Amniotic epithelial cell (primary cell): ENCODE data around the gene EED.
A peak's percentile ranks its signal among the peaks of the same experiment; 100 is the strongest.

ENCODE experiments used
- DNase-seq: peaks from one replicate; pipeline ENCODE4 v3.0.0-alpha.2; 2010; ENCODE audit warnings: low read depth

The EED gene, protein sequence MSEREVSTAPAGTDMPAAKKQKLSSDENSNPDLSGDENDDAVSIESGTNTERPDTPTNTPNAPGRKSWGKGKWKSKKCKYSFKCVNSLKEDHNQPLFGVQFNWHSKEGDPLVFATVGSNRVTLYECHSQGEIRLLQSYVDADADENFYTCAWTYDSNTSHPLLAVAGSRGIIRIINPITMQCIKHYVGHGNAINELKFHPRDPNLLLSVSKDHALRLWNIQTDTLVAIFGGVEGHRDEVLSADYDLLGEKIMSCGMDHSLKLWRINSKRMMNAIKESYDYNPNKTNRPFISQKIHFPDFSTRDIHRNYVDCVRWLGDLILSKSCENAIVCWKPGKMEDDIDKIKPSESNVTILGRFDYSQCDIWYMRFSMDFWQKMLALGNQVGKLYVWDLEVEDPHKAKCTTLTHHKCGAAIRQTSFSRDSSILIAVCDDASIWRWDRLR

DNA sequence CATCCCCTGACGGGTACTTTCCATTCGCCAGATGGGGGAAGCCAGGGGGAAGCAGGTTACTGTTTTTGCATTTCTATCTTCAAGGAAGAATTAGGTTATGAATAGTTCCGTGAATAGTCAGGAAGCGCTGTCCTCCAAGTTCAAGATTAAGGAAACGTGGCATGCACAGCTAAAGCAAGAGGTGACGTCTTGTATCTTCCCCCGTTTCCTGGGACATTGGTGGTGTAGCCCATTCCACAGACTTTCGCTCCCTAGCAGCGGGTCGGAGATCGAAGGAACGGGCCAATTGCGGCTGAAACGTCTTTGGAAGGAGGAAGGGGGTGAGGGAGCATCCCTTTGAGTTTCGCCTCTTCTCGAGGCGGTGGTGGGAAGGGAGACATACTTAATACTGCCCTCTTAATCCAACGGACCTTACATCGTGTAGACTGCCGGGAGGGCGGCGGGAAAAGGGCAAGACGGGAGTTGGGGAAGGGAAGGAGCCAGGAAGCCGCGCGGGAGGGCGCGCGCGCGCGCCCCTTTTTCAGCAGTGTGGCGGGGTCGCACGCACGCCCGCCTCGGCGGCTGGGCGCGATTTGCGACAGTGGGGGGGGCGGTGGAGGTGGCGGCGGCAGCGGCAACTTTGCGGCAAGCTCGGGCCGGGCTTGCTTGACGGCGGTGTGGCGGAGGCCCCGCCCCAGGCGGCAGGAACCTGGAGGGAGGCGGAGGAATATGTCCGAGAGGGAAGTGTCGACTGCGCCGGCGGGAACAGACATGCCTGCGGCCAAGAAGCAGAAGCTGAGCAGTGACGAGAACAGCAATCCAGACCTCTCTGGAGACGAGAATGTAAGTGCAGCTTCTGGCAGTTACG is at the start of gene EED:
TSS of gene EED (plus strand) at position 232 of the 847 bp plus-strand sequence. CDS start at position 709, 477 bp downstream.
- peak; percentile 93 for DNase-seq

DNA sequence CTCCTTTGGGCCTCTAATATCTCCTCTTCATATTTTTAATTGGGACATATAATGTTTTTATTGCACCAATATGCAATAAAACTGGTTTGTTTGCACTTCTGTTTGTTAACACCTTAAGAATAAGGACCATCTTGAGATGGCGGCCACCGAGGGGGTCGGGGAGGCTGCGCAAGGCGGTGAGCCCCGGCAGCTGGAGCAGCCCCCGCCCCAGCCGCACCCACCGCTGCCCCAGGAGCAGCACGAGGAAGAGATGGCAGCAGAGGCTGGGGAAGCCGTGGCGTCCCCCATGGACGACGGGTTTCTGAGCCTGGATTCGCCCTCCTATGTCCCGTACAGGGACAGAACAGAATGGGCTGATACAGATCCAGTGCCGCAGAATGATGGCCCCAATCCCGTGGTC is 49.6 kb upstream of the EED start:
- no peak for DNase-seq

DNA sequence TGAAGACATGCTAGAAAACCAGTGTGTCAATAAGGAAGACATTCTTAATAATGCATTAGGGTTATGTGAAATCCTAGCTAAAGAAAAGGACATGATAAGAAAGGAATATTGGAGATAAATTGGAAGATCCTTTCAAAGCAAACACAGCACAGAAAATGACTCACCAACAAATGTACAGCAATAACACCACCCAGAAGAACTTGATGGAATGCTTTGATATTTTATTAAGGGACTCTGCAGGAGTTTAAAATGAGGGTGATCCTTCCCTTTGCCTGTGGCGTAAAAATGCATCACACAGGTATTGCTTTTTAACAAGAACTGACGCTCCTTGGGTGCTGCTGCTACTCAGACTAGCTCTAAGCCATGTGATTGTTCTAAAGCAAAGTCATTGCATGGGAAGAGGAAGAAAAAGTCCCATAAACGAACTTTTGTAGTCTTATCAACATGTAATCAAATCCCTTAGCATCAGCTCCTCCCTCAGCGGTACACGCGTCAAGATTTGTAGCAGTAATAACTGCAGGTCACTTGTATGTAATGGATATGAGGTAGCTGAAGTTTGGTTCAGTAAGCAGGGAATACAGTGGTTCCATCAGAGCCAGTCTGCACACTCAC is 48.4 kb upstream of the EED start:
- DNase-seq, result no peak

DNA sequence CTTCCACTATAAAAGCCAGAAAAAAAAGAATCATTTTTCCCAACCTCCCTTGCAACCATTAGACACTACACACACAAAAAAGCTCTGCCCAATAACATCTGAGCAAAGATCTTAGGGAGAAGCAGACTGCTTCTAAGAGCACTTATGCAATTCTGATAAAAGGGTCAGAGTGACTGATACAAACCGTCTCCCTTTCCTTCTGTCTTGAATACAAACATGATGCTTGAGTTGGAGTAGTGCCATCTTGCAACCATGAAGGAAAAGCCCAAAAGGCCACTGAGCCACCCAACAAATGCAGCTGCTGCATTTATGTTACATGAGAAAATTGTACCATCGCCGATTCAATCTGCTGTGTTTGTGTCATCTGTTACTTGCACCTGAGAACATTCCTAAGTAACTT is 47.6 kb upstream of the EED start:
- peak; percentile 44 for DNase-seq

DNA sequence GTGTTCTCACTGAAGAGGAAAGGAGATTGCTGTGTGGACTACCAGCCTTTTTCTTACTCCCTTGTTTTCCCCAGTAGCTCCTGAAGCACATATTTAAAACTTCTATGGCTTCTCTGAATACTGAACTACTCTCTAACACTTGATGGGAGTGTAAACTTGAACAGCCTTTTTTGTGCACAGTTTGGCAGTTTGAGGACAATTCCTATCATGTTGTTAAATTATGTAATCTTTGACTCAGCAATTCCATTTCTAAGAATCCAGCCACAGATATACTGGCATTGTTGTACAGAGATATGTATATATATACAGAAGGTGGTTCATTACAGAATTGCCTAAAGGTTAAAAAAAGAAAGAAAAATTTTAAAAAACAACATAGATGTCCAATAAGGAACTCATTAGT is 47.1 kb upstream of the EED start:
- DNase-seq, result no peak

DNA sequence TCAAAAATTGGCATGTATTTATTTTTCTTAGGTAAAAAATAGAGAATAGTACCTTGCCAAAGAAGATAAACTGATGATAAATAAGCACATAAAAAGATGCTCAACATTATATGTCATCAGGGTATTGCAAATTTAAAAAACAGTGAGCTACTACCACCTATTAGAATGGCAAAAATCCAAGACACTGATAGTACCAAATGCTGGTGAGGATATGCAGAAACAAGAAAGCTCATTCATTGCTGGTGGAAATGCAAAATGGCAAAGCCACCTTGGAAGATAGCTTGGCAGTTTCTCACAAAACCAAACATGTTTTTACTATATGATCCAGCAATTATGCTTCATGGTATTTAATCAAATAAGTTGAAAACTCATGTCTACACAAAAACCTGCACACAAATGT is 46.4 kb upstream of the EED start:
- DNase-seq, result no peak

DNA sequence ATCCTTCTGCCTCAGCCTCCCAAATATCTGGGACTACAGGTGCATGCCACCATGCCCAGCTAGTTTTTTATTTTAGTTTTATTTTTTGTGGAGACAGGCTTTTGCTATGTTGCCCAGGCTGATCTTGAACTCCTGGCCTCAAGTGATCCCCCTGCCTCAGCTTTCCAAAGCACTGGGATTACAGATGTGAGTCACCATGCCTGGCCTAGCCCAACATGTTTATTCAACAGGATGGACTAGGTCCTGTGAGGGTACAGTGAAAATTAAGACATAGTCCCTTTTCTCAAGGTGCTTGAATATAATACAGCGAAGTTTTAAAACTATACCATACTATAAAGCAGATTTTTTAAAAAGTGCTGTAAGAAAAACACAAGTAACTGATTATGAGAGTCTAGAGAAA is 45.2 kb upstream of the EED start:
- DNase-seq, result no peak

DNA sequence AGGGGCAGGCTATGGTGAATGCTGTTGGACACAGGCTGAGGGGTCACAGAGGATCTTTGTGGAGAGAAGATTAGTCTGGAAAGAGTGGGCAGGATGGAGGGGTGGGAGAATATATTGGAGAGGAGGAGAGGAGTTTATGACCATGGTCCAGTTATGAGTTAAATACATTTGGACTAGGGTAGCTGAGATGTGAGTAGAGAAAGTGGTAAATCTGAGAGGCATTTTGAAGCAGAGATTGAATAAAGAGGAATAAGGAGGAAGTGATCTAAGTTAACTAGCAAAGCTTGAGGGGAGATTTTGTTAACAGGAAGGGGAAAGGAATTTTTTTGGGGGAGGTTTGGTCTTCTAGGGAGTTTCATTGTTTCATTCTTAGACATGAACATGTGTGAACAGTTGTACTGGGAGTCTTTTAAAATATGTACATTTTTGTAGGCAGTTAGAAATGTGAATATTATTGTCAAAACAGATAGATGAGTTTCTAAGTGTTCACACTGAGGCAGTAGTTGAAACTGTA is 43.1 kb upstream of the EED start:
- no peak for DNase-seq

DNA sequence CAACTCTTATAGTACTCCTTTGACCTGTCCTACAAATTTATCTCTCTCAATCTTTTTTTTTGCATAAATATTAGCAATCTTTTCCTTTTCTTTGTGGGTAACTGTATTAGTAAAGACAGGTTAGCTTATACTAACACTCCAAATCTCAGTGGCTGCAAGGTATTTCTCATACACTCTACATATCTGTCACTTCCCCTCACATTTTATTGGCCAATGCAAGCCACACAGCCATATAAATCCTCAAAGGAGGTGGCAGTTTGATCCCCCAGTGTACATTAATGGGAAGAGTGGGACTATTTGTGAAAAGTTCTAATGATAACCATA is 42.6 kb upstream of the EED start:
- DNase-seq, result no peak

DNA sequence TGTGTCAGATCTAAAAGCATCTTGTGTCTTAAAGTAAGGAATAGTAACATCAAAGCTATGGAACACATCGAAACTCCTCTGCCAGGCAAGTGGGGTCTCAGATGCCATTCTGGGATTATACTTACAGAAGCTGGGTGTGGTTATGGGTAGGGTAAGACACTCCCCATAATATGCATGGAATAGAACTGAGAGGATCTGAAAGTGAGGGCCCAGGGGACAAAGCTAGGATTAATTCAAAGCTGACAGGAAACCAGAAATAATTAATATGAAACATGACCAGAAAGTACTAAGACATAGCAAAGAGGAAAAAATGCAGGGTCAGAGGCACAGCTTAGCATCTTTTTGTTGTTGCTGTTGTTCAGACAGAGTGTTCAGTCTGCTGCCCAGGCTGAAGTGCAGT is 40.2 kb upstream of the EED start:
- no peak for DNase-seq

DNA sequence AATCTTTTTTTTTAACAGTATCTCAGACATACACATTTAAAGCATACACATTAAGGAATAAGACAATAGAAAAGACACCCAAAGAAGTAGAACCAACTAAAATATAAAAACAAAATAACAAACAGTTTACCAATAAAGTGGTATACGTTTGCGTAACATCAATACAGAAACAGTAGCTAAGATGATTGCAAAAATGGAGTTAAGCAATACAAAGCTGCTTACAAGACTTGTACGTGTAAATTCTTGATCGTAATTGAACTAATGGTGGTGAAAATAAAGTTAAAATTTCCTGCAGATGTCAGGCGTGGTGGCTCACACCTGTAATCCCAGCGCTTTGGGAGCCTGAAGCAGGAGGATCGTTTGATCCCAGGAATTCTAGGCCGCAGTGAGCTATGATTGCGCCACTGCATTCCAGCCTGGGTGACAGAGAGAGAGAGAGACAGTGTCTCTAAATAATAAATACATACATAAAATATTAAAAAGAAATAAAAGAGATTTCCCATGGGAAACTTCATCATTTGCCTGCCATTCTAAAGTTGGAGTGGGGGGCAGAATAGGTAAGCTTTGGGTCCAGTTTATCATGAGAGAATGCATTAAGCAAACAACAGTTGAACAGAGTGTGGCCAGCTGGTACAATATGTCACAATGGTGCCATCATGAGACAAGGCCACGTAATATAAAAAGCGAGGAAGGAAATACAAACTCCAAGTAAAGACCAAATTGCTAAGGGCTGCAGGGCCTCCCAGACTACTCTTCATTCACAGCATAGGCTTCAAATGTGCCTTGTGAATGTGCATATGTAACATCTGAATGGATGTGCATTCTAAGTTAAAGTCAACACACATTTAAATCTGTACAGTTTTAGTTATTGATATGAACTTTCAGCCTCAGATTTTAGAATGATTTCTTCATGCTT is 38.9 kb upstream of the EED start:
- DNase-seq, result no peak

DNA sequence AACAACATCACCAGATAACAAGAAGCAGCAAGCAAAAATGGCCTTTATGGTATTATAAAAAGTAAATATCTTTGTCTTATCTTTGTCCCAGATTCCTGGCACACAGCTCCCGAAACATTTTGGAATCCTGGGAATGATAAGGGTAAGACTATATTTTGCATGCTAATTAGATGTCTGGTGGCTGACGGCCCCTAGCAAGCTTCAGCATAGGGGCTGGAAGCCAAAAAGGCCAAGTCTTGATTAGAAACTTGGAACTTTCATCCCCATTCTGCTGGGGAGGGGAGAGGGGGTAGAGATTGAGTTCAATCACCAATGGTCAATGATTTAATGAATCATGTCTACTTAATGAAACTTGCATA is 38.2 kb upstream of the EED start:
- no peak for DNase-seq

DNA sequence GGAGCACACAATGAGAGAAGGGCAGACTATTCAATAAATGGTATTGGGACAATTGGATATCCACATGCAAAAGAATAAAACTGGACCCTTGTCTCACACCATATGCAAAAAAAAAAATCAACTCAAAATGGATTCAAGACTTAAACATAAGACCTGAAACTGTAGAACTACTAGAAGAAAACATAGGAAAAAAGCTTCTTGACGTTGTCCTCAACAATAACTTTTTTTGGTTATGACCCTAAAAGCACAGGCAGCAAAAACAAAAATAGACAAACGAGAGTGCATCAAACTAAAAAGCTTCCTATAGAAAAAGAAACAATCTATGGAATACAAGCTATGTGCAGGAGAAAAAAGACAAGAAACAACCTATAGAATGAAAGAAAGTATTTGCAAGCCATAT is 37.1 kb upstream of the EED start:
- no peak for DNase-seq

DNA sequence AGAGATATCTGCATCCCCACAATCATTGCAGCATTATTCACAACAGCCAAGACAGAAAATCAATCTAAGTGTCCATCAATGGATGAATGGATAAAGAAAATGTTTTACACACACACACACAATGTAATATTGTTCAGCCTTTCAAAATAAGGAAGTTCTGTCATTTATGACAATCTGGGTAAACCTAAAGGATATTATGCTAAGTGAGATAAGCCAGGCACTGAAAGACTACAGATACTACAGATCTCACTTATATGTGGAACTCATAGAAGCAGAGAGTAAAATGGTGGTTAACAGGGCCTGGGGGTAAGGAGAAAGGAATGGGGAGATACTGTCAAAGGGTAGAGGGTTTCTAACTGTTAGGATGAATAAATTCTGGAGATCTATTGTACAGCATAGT is 36.0 kb upstream of the EED start:
- no peak for DNase-seq

DNA sequence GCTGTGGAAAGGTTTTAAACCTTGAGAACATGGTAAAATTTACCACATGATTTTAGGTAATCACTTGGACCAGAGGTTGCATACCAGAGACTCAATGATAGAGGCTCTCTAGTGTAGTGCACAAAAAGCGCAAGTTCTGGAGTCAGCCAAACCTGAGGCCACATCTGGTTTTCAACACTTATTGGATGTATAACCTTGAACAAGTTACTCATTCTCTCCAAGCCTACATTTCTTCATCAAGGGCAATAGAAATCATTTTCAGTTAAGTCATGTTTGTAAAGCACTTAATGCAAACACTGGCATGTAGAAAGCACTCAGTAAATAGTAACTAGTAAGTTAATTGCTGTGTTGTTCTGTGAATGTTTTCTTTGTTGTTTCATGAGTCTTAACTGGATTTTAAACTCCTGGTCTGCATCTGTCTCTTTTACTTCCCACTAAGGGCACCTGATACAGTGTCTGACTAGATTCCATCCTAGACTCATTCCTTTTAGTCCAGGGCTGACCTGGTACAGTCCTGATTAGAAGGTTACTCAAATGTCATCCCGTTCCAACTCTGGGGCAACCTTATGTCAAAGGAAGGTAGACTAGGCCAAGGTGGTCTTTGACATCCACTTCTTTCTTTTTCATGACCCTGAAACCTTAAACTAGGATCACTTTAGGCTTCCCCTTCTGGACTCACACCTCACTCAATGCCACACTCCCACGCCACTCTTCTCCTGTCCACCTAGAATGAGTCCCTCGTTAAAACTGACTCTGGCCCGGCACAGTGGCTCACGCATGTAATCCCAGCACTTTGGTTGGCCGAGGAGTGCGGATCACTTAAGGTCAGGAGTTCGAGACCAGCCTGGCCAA is 34.5 kb upstream of the EED start:
- DNase-seq, result peak; percentile 24

DNA sequence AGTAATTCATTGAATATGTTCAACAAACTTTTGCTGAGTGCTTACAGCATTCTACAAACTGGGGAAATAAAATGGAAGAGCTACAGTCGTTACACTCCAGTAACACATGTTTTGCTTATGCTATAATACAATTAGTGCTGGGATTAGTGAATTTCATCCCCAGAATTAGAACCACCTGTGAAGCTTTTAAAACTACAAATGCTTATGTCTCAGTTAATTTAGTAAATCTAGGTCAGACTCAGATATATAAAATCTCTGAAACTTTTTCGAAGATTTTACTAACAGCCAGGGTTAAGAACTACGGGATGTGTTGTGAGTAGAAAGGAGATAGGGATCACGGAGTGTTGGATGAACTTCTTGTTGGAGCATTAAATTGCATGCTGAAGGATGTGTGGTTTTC is 33.7 kb upstream of the EED start:
- no peak for DNase-seq

DNA sequence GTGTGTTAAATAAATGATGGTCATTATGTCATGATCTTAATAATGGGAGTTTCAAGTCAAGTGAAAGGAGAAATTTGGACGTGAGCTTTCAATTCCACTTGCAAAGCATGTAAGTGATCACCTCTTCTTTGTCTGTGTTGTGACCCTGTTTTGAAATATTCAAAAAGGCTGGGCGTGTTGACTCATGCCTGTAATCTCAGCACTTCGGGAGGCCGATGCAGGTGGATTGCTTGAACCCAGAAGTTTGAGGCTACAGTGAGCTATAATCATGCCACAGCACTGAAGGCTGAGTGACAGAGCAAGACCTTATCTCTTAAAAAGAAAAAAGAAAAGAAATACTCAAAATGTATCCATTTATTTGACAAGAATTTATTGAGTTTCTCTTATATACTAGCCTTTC is 32.9 kb upstream of the EED start:
- no peak for DNase-seq

DNA sequence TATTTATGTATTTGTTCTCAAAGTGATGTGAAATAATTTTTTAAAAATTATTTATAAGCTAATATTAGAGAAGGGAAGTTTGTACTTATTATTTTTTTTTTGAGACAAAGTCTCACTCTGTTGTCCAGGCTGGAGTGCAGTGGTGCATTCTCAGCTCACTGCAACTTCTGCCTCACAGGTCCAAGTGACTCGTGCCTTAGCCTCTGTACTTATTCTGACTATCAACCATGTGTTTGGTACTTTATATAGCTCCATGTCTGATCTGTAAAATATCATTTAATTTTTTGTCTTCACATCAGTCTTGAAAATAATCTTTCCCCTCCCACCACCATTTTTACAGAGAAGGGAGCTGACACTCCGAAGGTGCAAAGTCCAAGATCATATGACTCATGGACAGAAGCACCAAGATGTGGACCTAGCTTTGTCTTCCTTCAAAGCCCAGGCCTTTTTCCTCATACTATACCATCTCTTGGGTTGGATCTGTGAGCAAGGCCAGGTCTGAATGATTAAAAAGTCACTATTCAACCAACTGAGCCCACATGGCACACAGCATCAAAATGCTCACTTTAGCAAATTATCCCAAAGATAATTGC is 32.4 kb upstream of the EED start:
- no peak for DNase-seq

DNA sequence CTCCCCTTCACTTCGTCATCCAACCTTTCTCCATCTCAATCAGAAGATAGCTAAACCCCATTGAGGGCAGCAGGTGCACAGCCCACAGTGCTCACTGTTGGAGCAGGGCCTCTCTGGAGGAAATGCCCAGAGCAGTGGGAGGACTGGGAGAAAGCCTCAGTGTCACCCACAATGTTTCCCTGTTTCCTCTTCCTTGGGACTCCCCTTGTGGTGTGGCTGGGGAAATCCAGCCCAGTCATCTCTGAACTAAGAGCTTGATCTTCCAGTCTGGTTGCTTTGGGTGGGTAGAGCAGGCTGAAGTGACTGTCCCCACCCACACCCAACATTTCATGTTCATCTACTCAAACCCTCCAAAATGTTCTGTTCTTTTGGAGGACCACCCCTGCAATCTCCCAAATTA is 29.8 kb upstream of the EED start:
- DNase-seq, result no peak
